OCI-LY1 (cell line): ENCODE measurements around the gene CCDC141.

Experiments
- H2AFZ ChIP-seq: fragments of 200-600 bp; sonication (generic), shearing (Covaris generic); 2 replicates; pipeline ENCODE4 v1.6.0; 2014; ENCODE audit warnings: antibody characterized with exemption, mild to moderate bottlenecking, low read length
- H3F3A ChIP-seq: fragments of 200-600 bp; sonication (generic), shearing (Covaris generic); 2 replicates; pipeline ENCODE4 v1.6.0; 2014; ENCODE audit warnings: mild to moderate bottlenecking, antibody characterized with exemption, low read length, moderate library complexity; ENCODE audit not compliant: insufficient read depth
- H3K27ac ChIP-seq: fragments of 200-600 bp; sonication (generic); 2 replicates; pipeline ENCODE4 v1.5.1; 2014; ENCODE audit warnings: low read length, mixed run types, mild to moderate bottlenecking, low read depth; ENCODE audit not compliant: poor library complexity, severe bottlenecking
- H3K27me3 ChIP-seq: fragments of 200-600 bp; sonication (generic); 2 replicates; pipeline ENCODE4 v1.6.0; 2014; ENCODE audit warnings: antibody characterized with exemption, mild to moderate bottlenecking, low read length, moderate library complexity; ENCODE audit not compliant: insufficient read depth
- H3K36me3 ChIP-seq: fragments of 200-600 bp; sonication (generic); 2 replicates; pipeline ENCODE4 v1.6.1; 2014; ENCODE audit warnings: mild to moderate bottlenecking, antibody characterized with exemption, low read length, moderate library complexity, mixed read lengths; ENCODE audit not compliant: insufficient read depth
- H3K4me1 ChIP-seq: fragments of 200-600 bp; sonication (generic); 2 replicates; pipeline ENCODE4 v1.5.1; 2014; ENCODE audit warnings: mild to moderate bottlenecking, low read length, moderate library complexity; ENCODE audit not compliant: insufficient read depth, severe bottlenecking
- H3K4me2 ChIP-seq: fragments of 200-600 bp; sonication (generic), shearing (Covaris generic); 2 replicates; pipeline ENCODE4 v1.6.1; 2014; ENCODE audit warnings: low read length
- H3K4me3 ChIP-seq: fragments of 200-600 bp; sonication (generic); 2 replicates; pipeline ENCODE4 v1.5.1; 2014; ENCODE audit warnings: low read length, low read depth, mild to moderate bottlenecking, mixed read lengths; ENCODE audit not compliant: poor library complexity, severe bottlenecking
- H3K79me2 ChIP-seq: fragments of 200-600 bp; shearing (Covaris generic); 2 replicates; pipeline ENCODE4 v1.6.1; 2016; ENCODE audit warnings: mixed run types, low read length, mixed read lengths; ENCODE audit not compliant: insufficient read depth
- H3K9ac ChIP-seq: fragments of 200-600 bp; sonication (generic), shearing (Covaris generic); 2 replicates; pipeline ENCODE4 v1.6.1; 2014; ENCODE audit warnings: mild to moderate bottlenecking, low read length, mixed read lengths
- H3K9me2 ChIP-seq: fragments of 200-600 bp; sonication (generic), shearing (Covaris generic); 2 replicates; pipeline ENCODE4 v1.6.1; 2014; ENCODE audit warnings: low read depth, mild to moderate bottlenecking, low read length, mixed read lengths
- H3K9me3 ChIP-seq: fragments of 200-600 bp; shearing (Covaris generic); 2 replicates; pipeline ENCODE4 v1.6.1; 2014; ENCODE audit warnings: low read length, mixed read lengths
- H4K20me1 ChIP-seq: fragments of 200-600 bp; sonication (generic), shearing (Covaris generic); 2 replicates; pipeline ENCODE4 v1.6.0; 2016; ENCODE audit warnings: mild to moderate bottlenecking, low read length; ENCODE audit not compliant: insufficient read depth
- CTCF ChIP-seq: fragments of 200-600 bp; sonication (generic), shearing (Covaris generic); IDR thresholded peaks from 2 replicates; pipeline ENCODE4 v1.5.1; 2017; ENCODE audit warnings: mild to moderate bottlenecking, antibody characterized with exemption, low read length, moderate library complexity, mixed read lengths
- EZH2 ChIP-seq: fragments of 200-600 bp; sonication (generic), shearing (Covaris generic); IDR thresholded peaks from 2 replicates; pipeline ENCODE4 v1.8.0; 2017; ENCODE audit warnings: borderline replicate concordance, mixed run types, mild to moderate bottlenecking, antibody characterized with exemption, low read length, moderate library complexity, mixed read lengths

Gene CCDC141

GRCh38 chr2:178845566-178846457 lies 204.1 kb downstream of the CCDC141 start:
- Histone ChIP-seq H4K20me1 (no peaks in the 10 kb centered on the region), H3K36me3 (peaks cover 10% of the 10 kb centered on the region; the same call in 1 of the 2 replicates), H3K79me2 (no peaks in the 10 kb centered on the region), H3K9me3 (no peaks in the 10 kb centered on the region), H3K27ac (no peak overlapping the region), H3K4me1 (no peaks in the 10 kb centered on the region), H3F3A (no peaks in the 10 kb centered on the region), H2AFZ (no peak overlapping the region), H3K27me3 (no peaks in the 10 kb centered on the region), H3K4me2 (no peak overlapping the region), H3K9ac (no peak overlapping the region), H3K4me3 (no peak overlapping the region), H3K9me2 (no peaks in the 10 kb centered on the region)
- no peak for TF ChIP-seq EZH2
- TF ChIP-seq CTCF: no peak

- no peaks in the 10 kb centered on the region for H4K20me1 ChIP-seq
Measured at GRCh38 chr2:178844701-178845100, 205.2 kb downstream of the CCDC141 start.

GRCh38 chr2:178844269-178844668 lies 205.7 kb downstream of the CCDC141 start:
- no peak overlapping the region for H3K27ac ChIP-seq
- H4K20me1 ChIP-seq: no peaks in the 10 kb centered on the region
- no peaks in the 10 kb centered on the region for H3K9me3 ChIP-seq
- H3K9me2 ChIP-seq: no peaks in the 10 kb centered on the region
- no peak overlapping the region for H2AFZ ChIP-seq
- H3F3A ChIP-seq: no peaks in the 10 kb centered on the region
- H3K4me1 ChIP-seq: no peaks in the 10 kb centered on the region
- no peaks in the 10 kb centered on the region for H3K79me2 ChIP-seq
- H3K4me2 ChIP-seq: no peak overlapping the region
- no peak for TF ChIP-seq CTCF
- no peak overlapping the region for H3K4me3 ChIP-seq
- H3K27me3 ChIP-seq: no peaks in the 10 kb centered on the region
- no peak overlapping the region for H3K9ac ChIP-seq
- H3K36me3 ChIP-seq: peaks cover 10% of the 10 kb centered on the region; the same call in 1 of the 2 replicates

More at GRCh38 chr2:178844701-178845100, 205.2 kb downstream of the CCDC141 start:
- H2AFZ ChIP-seq: no peak overlapping the region
- no peak overlapping the region for H3K9ac ChIP-seq
- H3F3A ChIP-seq: no peaks in the 10 kb centered on the region
- no peak overlapping the region for H3K4me2 ChIP-seq
- no peaks in the 10 kb centered on the region for H3K27me3 ChIP-seq
- peaks cover 10% of the 10 kb centered on the region; the same call in 1 of the 2 replicates for H3K36me3 ChIP-seq
- no peak for TF ChIP-seq CTCF
- no peak for TF ChIP-seq EZH2
- H3K79me2 ChIP-seq: no peaks in the 10 kb centered on the region
- no peaks in the 10 kb centered on the region for H3K9me2 ChIP-seq
- H3K27ac ChIP-seq: no peak overlapping the region
- H3K9me3 ChIP-seq: no peaks in the 10 kb centered on the region
- H3K4me3 ChIP-seq: no peak overlapping the region
- H3K4me1 ChIP-seq: no peaks in the 10 kb centered on the region
